H1 (cell line): ENCODE results near the gene DSCAM. TPM values are rescaled to one million over a fixed set of nuclear protein-coding genes. Genes with fewer than 3 reads are reported as not detected.

Source experiments
- BRCA1 ChIP-seq: IDR thresholded peaks from 2 replicates; pipeline ENCODE4 v1.6.1; 2012; ENCODE audit warnings: low read depth, low read length, improper control_type of control experiment
- CHD1 ChIP-seq: IDR thresholded peaks from 2 replicates; pipeline ENCODE4 v1.6.1; 2012; ENCODE audit warnings: low read depth, low read length, improper control_type of control experiment
- CHD7 ChIP-seq: fragments of 300-600 bp; sonication (generic); IDR thresholded peaks from 2 replicates; pipeline ENCODE4 v1.7.1; 2012; ENCODE audit warnings: low read length, moderate library complexity, mild to moderate bottlenecking, inconsistent platforms; ENCODE audit not compliant: insufficient replicate concordance
- EP300 ChIP-seq, 2 experiments: IDR thresholded peaks; 1 replicate in 1 of 2; 2 replicates in 1 of 2; pipeline ENCODE4 v1.6.1; 2011 to 2012; ENCODE audit warnings: low read depth in 2 of 2, low read length in 2 of 2, mild to moderate bottlenecking in 2 of 2, borderline replicate concordance in 1 of 2, inconsistent platforms in 1 of 2, moderate library complexity in 1 of 2
- JUND ChIP-seq: IDR thresholded peaks from 2 replicates; pipeline ENCODE4 v1.6.1; 2011; ENCODE audit warnings: mild to moderate bottlenecking, improper control_type of control experiment, low read length
- POU5F1 ChIP-seq: IDR thresholded peaks from 2 replicates; pipeline ENCODE4 v1.6.1; 2011; ENCODE audit warnings: low read depth, mild to moderate bottlenecking, low read length, moderate library complexity
- RAD21 ChIP-seq, 2 experiments: IDR thresholded peaks in 1 of 2; conservative IDR thresholded peaks in 1 of 2; 2 replicates each; pipeline ENCODE4 v1.6.1; 2011; ENCODE audit warnings: low read depth in 2 of 2, low read length in 2 of 2, improper control_type of control experiment in 1 of 2, inconsistent platforms in 1 of 2, mild to moderate bottlenecking in 1 of 2, moderate library complexity in 1 of 2
- RXRA ChIP-seq: IDR thresholded peaks from 2 replicates; pipeline ENCODE4 v1.6.1; 2011; ENCODE audit warnings: low read depth, mild to moderate bottlenecking, low read length, moderate library complexity; ENCODE audit not compliant: insufficient read depth
- SP1 ChIP-seq: IDR thresholded peaks from 2 replicates; pipeline ENCODE4 v1.6.1; 2011; ENCODE audit warnings: low read depth, low read length
- TAF1 ChIP-seq: IDR thresholded peaks from 2 replicates; pipeline ENCODE4 v1.6.1; 2011; ENCODE audit warnings: mild to moderate bottlenecking, low read depth, low read length
- TAF7 ChIP-seq: optimal IDR thresholded peaks from 2 replicates; pipeline ENCODE3; 2011; ENCODE audit warnings: low read depth, mild to moderate bottlenecking, inconsistent platforms, low read length, moderate library complexity, borderline replicate concordance
- TBP ChIP-seq: IDR thresholded peaks from 2 replicates; pipeline ENCODE4 v1.6.1; 2011; ENCODE audit warnings: low read depth, low read length, improper control_type of control experiment
- YY1 ChIP-seq: IDR thresholded peaks from 2 replicates; pipeline ENCODE4 v1.6.1; 2011; ENCODE audit warnings: low read depth, mild to moderate bottlenecking, low read length
- polyA plus RNA-seq, 7 experiments: library from polyadenylated mRNA; depleted of rRNA in 3 of 7; stranded (reverse) in 5 of 7; unstranded in 2 of 7; fragments of >200 nt in 5 of 7; fragments of 200-250 nt in 2 of 7; gene quantifications; 1 replicate in 5 of 7; 2 replicates in 1 of 7; 4 replicates in 1 of 7; pipeline versions ENCODE4 v1.2.1 to v1.2.3, GENCODE V29; 2011 to 2013; ENCODE audit warnings: missing spikeins in 2 of 7, mixed read lengths in 2 of 7
- total RNA-seq: library from RNA; stranded (reverse); fragmentation: NEBNext Ultra II Directional; extraction: Animal tissue kit (Norgen Biotek cat#: 25700); gene quantifications from 2 replicates; pipeline ENCODE4 v1.2.1, GENCODE V29; 2021

The DSCAM gene
- total and polyA plus RNA-seq, 2 of the 8 experiments (the other 6 are each of a cell fraction or from before 2014, with no cell fraction given), result 0.02 to 0.15 TPM

- TF ChIP-seq CHD7 (no peak), CHD1 (no peak), TAF7 (no peak), EP300 (IDR thresholded peaks at IDR 0.05; ENCODE audit: borderline replicate concordance in 1 of 2, low read depth in 2 of 2, low read length in 2 of 2) (no peak), SP1 (no peak), BRCA1 (no peak), JUND (no peak), TBP (no peak), TAF1 (no peak), RXRA (no peak), RAD21 (IDR thresholded peaks at IDR 0.05 in 1 of 2, conservative IDR thresholded peaks at IDR 0.05 in 1 of 2; ENCODE audit: low read depth in 2 of 2, low read length in 2 of 2) (no peak), YY1 (no peak), POU5F1 (no peak)
Measured at GRCh38 chr21:40425981-40426380, 421.0 kb downstream of the DSCAM start (continued).
